HG02870 (cell line): ENCODE data around the gene FAM50A.

Experiments used
- ATAC-seq: cut with Tn5 transposase; IDR thresholded peaks from one replicate; pipeline ENCODE4 v1.9.1; 2021; ENCODE audit warnings: mild to moderate bottlenecking, moderate library complexity; ENCODE audit not compliant: unreplicated experiment

Gene FAM50A

GRCh38 chrX:154437971-154438893 lies 5.7 kb upstream of the FAM50A start:
- no peak for ATAC-seq

GRCh38 chrX:154439841-154440240 lies 4.1 kb upstream of the FAM50A start:
- no peak for ATAC-seq

- ATAC-seq: no peak
These were observed 3.2 kb upstream of the FAM50A start for GRCh38 chrX:154440623-154441357.

- no peak for ATAC-seq
These were observed 2.4 kb upstream of the FAM50A start for GRCh38 chrX:154441564-154441963.

- no peak for ATAC-seq
These were observed 1.8 kb upstream of the FAM50A start for GRCh38 chrX:154441984-154442707.

- no peak for ATAC-seq
These were observed 446 bp upstream of the FAM50A start for GRCh38 chrX:154443479-154443910.

GRCh38 chrX:154444755-154445246 lies 860 bp downstream of the FAM50A start:
- ATAC-seq: no peak

- no peak for ATAC-seq
These were observed 1.8 kb downstream of the FAM50A start for GRCh38 chrX:154445776-154446175.

GRCh38 chrX:154446430-154446829 lies 2.5 kb downstream of the FAM50A start:
- ATAC-seq: no peak

- no peak for ATAC-seq
These were observed 4.5 kb downstream of the FAM50A start for GRCh38 chrX:154448484-154448883.

GRCh38 chrX:154449618-154450017 lies 5.7 kb downstream of the FAM50A start:
- ATAC-seq: no peak

GRCh38 chrX:154450312-154450711 lies 6.4 kb downstream of the FAM50A start:
- ATAC-seq: no peak

GRCh38 chrX:154452823-154453222 lies 8.9 kb downstream of the FAM50A start:
- no peak for ATAC-seq

GRCh38 chrX:154457491-154458115 lies 13.7 kb downstream of the FAM50A start:
- ATAC-seq: no peak

- no peak for ATAC-seq
These were observed 14.4 kb downstream of the FAM50A start, which contains the start of gene PLXNA3 for GRCh38 chrX:154458116-154458953. Gene PLXNA3 (plus strand): TSS chrX:154458281. CDS start chrX:154460184, 1,903 bp downstream.

GRCh38 chrX:154458954-154459778 lies 15.2 kb downstream of the FAM50A start:
- ATAC-seq: no peak

GRCh38 chrX:154459832-154460231 lies 15.9 kb downstream of the FAM50A start:
- no peak for ATAC-seq

GRCh38 chrX:154460326-154460725 lies 16.4 kb downstream of the FAM50A start:
- no peak for ATAC-seq

GRCh38 chrX:154462396-154462795 lies 18.5 kb downstream of the FAM50A start:
- no peak for ATAC-seq
